Measurements from ENCODE around the gene GLRA1. TPM values are rescaled to one million over a fixed set of nuclear protein-coding genes. Genes with fewer than 3 reads are reported as not detected.

The GLRA1 gene
- not detected for total RNA-seq

GRCh38 chr5:151924564-151925301 lies at the start of gene GLRA1:
GLRA1 (minus strand) TSS chr5:151924851; CDS start chr5:151924549, 302 bp downstream.
- no peak within 1 kb of the TSS for H3K27ac Mint-ChIP-seq
- peak; percentile 65 for DNase-seq
- no peaks in the 10 kb centered on the region for H3K4me1 Mint-ChIP-seq
- ATAC-seq, result peak; percentile 33
- H3K9me3 Mint-ChIP-seq (ENCODE audit: low read depth), result no peaks in the 10 kb centered on the region
- no peaks in the 10 kb centered on the region for H3K36me3 Mint-ChIP-seq
- H3K4me3 Mint-ChIP-seq, result no peak within 1 kb of the TSS
- peaks cover 14% of the 10 kb centered on the region for H3K27me3 Mint-ChIP-seq
- CTCF ChIA-PET, result interaction anchor here (0.6 kb wide), 1 partner anchor 1866 kb away, joined by 3 read pairs; no protein-coding TSS in a partner anchor

DNA sequence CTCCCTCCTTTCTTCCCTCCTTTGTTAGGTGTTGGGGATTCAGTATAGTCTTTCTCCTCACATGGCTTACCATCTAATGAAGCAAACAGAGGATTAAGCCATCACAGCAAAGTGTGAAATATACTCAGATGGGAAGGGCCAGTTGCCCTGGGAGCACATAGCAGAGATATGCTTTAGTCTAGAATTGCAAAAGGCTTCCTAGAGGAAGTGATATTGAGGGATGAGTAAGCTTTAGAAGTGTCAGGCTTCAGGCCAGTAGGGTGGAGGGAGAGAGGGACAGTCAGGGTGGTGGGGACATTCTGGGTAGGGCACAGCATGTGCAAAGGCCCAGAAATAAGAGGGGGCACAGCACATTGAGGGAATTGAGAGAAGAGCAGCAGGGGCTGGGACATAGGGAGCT lies 46.2 kb upstream of the GLRA1 start:
- Mint-ChIP-seq H3K27me3 (no peaks in the 10 kb centered on the region), H3K4me1 (no peaks in the 10 kb centered on the region), H3K36me3 (no peaks in the 10 kb centered on the region), H3K4me3 (no peak overlapping the region), H3K27ac (no peak overlapping the region), H3K9me3 (ENCODE audit: low read depth) (no peaks in the 10 kb centered on the region)
- CTCF ChIA-PET, result no interaction called here
- ATAC-seq, result no peak
- no peak for DNase-seq

DNA sequence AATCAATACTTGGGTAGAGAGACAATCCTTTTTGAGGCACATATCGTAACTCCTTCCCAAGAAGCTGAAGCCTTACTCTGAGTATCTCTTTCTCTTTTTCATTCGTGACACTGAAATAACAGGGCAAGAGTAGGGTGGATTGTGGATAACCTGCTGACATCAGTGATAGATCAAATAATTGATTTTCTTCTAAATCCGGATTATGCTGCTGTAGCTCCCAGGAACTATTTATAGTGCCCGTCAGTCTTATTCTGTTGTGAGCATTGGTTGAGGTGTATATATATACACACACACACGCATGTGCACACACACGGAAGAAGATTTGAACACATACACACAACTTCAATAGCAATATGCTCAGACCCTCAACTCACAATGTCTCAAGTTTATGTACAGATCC lies 43.2 kb upstream of the GLRA1 start:
- Mint-ChIP-seq H3K9me3 (ENCODE audit: low read depth) (no peaks in the 10 kb centered on the region), H3K36me3 (no peaks in the 10 kb centered on the region), H3K27ac (no peak overlapping the region), H3K4me3 (no peak overlapping the region), H3K4me1 (no peaks in the 10 kb centered on the region), H3K27me3 (no peaks in the 10 kb centered on the region)
- ATAC-seq (no peak), DNase-seq (no peak)
- CTCF ChIA-PET, result no interaction called here

GRCh38 chr5:151966046-151966445 lies 41.4 kb upstream of the GLRA1 start:
- no peaks in the 10 kb centered on the region for H3K9me3 Mint-ChIP-seq (ENCODE audit: low read depth)
- no peaks in the 10 kb centered on the region for H3K27me3 Mint-ChIP-seq
- no peaks in the 10 kb centered on the region for H3K4me1 Mint-ChIP-seq
- H3K27ac Mint-ChIP-seq, result no peak overlapping the region
- DNase-seq (no peak), ATAC-seq (no peak)
- CTCF ChIA-PET, result no interaction called here
- H3K36me3 Mint-ChIP-seq, result no peaks in the 10 kb centered on the region
- H3K4me3 Mint-ChIP-seq, result no peak overlapping the region

DNA sequence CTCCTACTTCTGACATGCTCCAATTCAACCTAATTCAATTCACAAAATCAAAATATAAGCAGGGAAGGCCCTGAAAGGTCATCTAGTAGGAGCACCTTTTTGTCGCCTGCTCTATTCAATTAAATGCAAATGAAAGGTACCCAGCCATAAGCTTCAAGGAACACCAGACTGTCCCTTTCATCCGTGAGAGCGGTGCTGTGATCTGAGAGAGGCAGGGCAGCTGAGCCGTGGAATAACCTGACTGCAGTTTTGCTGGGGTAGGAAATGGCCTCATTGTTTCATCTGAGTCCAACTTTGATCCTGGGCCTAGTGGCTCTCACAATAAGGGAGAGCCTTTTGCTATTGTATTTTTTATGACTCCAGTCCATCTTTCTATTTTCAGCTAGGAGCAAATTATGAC lies 39.8 kb upstream of the GLRA1 start:
- H3K36me3 Mint-ChIP-seq, result no peaks in the 10 kb centered on the region
- no peaks in the 10 kb centered on the region for H3K4me1 Mint-ChIP-seq
- no peak overlapping the region for H3K27ac Mint-ChIP-seq
- H3K27me3 Mint-ChIP-seq, result no peaks in the 10 kb centered on the region
- DNase-seq (no peak), ATAC-seq (no peak)
- no peak overlapping the region for H3K4me3 Mint-ChIP-seq
- CTCF ChIA-PET, result no interaction called here
- no peaks in the 10 kb centered on the region for H3K9me3 Mint-ChIP-seq (ENCODE audit: low read depth)

DNA sequence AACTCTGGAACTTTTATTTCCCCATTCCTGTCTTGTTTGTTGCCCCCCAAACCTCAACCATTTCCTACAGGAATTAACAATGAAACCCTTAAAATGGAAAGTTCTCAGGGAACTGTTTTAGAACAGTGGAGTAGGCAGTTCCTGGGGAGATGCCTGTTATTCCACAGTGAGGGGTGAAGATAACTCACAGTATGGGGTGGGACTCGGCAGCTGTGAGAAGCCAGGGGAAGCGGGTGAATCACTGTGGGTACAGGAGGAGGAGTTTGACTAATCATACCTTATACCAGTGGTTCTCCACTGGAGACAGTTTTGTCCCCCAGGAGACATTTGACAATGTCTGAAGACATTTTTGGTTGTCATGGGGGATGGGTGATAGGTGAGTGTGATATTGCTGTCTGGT lies 36.9 kb upstream of the GLRA1 start:
- ATAC-seq (no peak), DNase-seq (no peak)
- H3K4me3 Mint-ChIP-seq, result no peak overlapping the region
- CTCF ChIA-PET, result no interaction called here
- H3K9me3 Mint-ChIP-seq (ENCODE audit: low read depth), result no peaks in the 10 kb centered on the region
- no peaks in the 10 kb centered on the region for H3K4me1 Mint-ChIP-seq
- H3K36me3 Mint-ChIP-seq, result no peaks in the 10 kb centered on the region
- no peak overlapping the region for H3K27ac Mint-ChIP-seq
- no peaks in the 10 kb centered on the region for H3K27me3 Mint-ChIP-seq

DNA sequence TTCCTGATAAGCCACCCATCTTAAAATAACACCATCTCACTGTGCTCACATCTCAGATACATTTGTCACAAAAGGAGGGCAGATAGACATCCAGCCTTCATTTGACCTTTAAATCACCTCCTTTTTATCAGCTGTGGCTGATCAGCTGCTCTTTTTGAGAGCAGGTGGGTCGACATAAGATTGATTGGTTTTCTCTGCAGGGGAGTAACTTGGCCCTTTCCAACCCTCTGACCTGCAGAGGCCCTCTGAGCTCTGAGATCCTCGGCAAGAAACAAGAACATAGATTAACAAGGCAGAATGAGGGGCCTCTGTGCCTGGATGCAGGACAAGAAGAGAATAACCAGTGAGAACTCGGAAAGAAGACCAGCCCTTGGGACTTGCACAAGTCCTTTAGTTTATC lies 33.5 kb upstream of the GLRA1 start:
- Mint-ChIP-seq H3K4me3 (no peak overlapping the region), H3K27me3 (peaks cover under 1% of the 10 kb centered on the region), H3K36me3 (no peaks in the 10 kb centered on the region), H3K4me1 (no peaks in the 10 kb centered on the region), H3K9me3 (ENCODE audit: low read depth) (no peaks in the 10 kb centered on the region), H3K27ac (no peak overlapping the region)
- CTCF ChIA-PET, result no interaction called here
- no peak for DNase-seq
- no peak for ATAC-seq

- Mint-ChIP-seq H3K27me3 (peaks cover 5% of the 10 kb centered on the region), H3K36me3 (no peaks in the 10 kb centered on the region), H3K4me1 (no peaks in the 10 kb centered on the region), H3K27ac (no peak overlapping the region), H3K9me3 (ENCODE audit: low read depth) (no peaks in the 10 kb centered on the region), H3K4me3 (no peak overlapping the region)
- DNase-seq, result no peak
- no peak for ATAC-seq
- CTCF ChIA-PET, result no interaction called here
Measured at GRCh38 chr5:151956725-151957124, 32.1 kb upstream of the GLRA1 start.

DNA sequence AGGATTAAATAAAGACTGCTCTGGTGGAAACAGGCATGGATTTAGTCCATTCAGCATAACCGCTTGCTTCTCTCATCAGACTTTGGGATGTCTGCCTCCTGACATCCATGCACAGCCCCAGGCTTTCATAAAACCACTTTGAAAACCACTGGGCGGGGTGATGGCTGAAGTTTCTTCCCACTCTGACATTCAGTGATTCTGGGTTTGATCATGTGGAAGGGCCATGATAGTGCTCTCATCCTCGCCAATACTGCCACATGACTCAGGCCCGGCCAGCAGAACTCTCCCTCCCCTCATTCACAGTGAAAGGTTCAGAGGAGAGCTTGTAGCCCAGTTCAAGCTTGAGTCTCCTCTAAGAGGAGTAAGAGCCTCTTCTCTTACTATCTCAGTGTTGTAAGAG lies 29.6 kb upstream of the GLRA1 start:
- DNase-seq (no peak), ATAC-seq (no peak)
- Mint-ChIP-seq H3K9me3 (ENCODE audit: low read depth) (no peaks in the 10 kb centered on the region), H3K27ac (no peak overlapping the region), H3K36me3 (no peaks in the 10 kb centered on the region), H3K4me3 (no peak overlapping the region), H3K4me1 (no peaks in the 10 kb centered on the region), H3K27me3 (peaks cover 5% of the 10 kb centered on the region)
- CTCF ChIA-PET, result no interaction called here

- Mint-ChIP-seq H3K27me3 (peaks cover 5% of the 10 kb centered on the region), H3K4me1 (no peaks in the 10 kb centered on the region), H3K4me3 (no peak overlapping the region), H3K9me3 (ENCODE audit: low read depth) (no peaks in the 10 kb centered on the region), H3K27ac (no peak overlapping the region), H3K36me3 (no peaks in the 10 kb centered on the region)
- ATAC-seq (no peak), DNase-seq (no peak)
- CTCF ChIA-PET, result no interaction called here
Measured at GRCh38 chr5:151953833-151954232, 29.2 kb upstream of the GLRA1 start.

- CTCF ChIA-PET, result no interaction called here
- Mint-ChIP-seq H3K27ac (no peak overlapping the region), H3K36me3 (no peaks in the 10 kb centered on the region), H3K9me3 (ENCODE audit: low read depth) (no peaks in the 10 kb centered on the region), H3K4me1 (no peaks in the 10 kb centered on the region), H3K4me3 (no peak overlapping the region), H3K27me3 (peaks cover 5% of the 10 kb centered on the region)
- DNase-seq (no peak), ATAC-seq (no peak)
Measured at GRCh38 chr5:151952238-151952637, 27.6 kb upstream of the GLRA1 start.

GRCh38 chr5:151950706-151951105 lies 26.1 kb upstream of the GLRA1 start:
- H3K9me3 Mint-ChIP-seq (ENCODE audit: low read depth), result no peaks in the 10 kb centered on the region
- no peak overlapping the region for H3K4me3 Mint-ChIP-seq
- H3K27me3 Mint-ChIP-seq, result peaks cover 5% of the 10 kb centered on the region
- no peak overlapping the region for H3K27ac Mint-ChIP-seq
- no peak for ATAC-seq
- H3K36me3 Mint-ChIP-seq, result no peaks in the 10 kb centered on the region
- no peaks in the 10 kb centered on the region for H3K4me1 Mint-ChIP-seq
- CTCF ChIA-PET, result interaction anchor here (0.7 kb wide), 1 partner anchor 192 kb away, joined by 3 read pairs; no protein-coding TSS in a partner anchor
- DNase-seq, result no peak

- H3K27ac Mint-ChIP-seq, result no peak overlapping the region
- DNase-seq (no peak), ATAC-seq (no peak)
- H3K36me3 Mint-ChIP-seq, result no peaks in the 10 kb centered on the region
- peaks cover 5% of the 10 kb centered on the region for H3K27me3 Mint-ChIP-seq
- H3K9me3 Mint-ChIP-seq (ENCODE audit: low read depth), result no peaks in the 10 kb centered on the region
- H3K4me1 Mint-ChIP-seq, result no peaks in the 10 kb centered on the region
- H3K4me3 Mint-ChIP-seq, result no peak overlapping the region
- CTCF ChIA-PET, result no interaction called here
Measured at GRCh38 chr5:151949701-151950308, 25.2 kb upstream of the GLRA1 start.

DNA sequence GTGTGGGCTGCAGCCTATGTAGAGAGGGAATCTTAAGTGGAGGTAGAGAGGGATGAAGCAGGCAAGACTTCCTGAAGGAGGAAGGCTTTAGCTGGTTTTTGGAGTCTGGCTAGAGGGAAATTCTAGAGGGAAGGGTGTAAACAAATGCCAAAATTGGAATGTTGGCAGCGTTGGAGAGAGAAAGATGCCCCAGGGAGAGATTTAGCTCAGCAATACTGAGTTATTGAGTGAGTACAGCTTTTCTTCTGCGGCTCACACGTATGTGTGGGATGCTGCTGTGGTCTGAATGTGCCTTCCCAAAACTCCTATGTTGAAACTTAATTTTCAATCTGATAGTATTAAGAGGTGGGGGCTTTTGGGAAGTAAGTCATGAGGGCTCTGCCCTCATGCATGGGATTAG lies 24.5 kb upstream of the GLRA1 start:
- no peak for ATAC-seq
- Mint-ChIP-seq H3K4me1 (no peaks in the 10 kb centered on the region), H3K4me3 (no peak overlapping the region), H3K36me3 (no peaks in the 10 kb centered on the region), H3K27me3 (peaks cover 5% of the 10 kb centered on the region), H3K9me3 (ENCODE audit: low read depth) (no peaks in the 10 kb centered on the region), H3K27ac (no peak overlapping the region)
- CTCF ChIA-PET, result no interaction called here
- no peak for DNase-seq
